GM12878 (cell line): Measurements from ENCODE around the gene FKBP2. TPM values are rescaled to one million over a fixed set of nuclear protein-coding genes. Genes with fewer than 3 reads are reported as not detected.

ENCODE experiments used
- ATF3 ChIP-seq: IDR thresholded peaks from 2 replicates; pipeline ENCODE4 v1.6.1; 2011; ENCODE audit warnings: low read depth, mild to moderate bottlenecking, low read length, moderate library complexity, borderline replicate concordance; ENCODE audit errors: extremely low read depth
- BHLHE40 ChIP-seq, 2 experiments: fragments of 450-650 bp in 1 of 2; IDR thresholded peaks; 2 replicates each; pipeline ENCODE4 v1.6.1; 2011 to 2017; ENCODE audit warnings: low read depth in 2 of 2, borderline replicate concordance in 1 of 2, improper control_type of control experiment in 1 of 2, low read length in 1 of 2, mild to moderate bottlenecking in 1 of 2
- BMI1 ChIP-seq: fragments of 450-650 bp; IDR thresholded peaks from 2 replicates; pipeline ENCODE4 v1.6.1; 2016; ENCODE audit warnings: mild to moderate bottlenecking, moderate library complexity, borderline replicate concordance
- EGR1 ChIP-seq, 2 experiments: IDR thresholded peaks; 1 replicate in 1 of 2; 2 replicates in 1 of 2; pipeline ENCODE4 v1.6.1; 2011 to 2012; ENCODE audit warnings: low read depth in 2 of 2, low read length in 2 of 2, borderline replicate concordance in 1 of 2, mild to moderate bottlenecking in 1 of 2, moderate library complexity in 1 of 2
- ESRRA ChIP-seq: IDR thresholded peaks from 2 replicates; pipeline ENCODE4 v1.6.1; 2012; ENCODE audit warnings: mild to moderate bottlenecking, low read length, improper control_type of control experiment
- EZH2 ChIP-seq: IDR thresholded peaks from 2 replicates; pipeline ENCODE4 v1.6.1; 2012; ENCODE audit warnings: low read depth, mild to moderate bottlenecking, control low read depth, inconsistent platforms, low read length, borderline replicate concordance; ENCODE audit not compliant: control insufficient read depth
- FOXM1 ChIP-seq: IDR thresholded peaks from 2 replicates; pipeline ENCODE4 v1.6.1; 2012; ENCODE audit warnings: low read depth, mild to moderate bottlenecking, inconsistent platforms, low read length, moderate library complexity
- HCFC1 ChIP-seq: fragments of 150-350 bp; IDR thresholded peaks from 2 replicates; pipeline ENCODE4 v1.6.1; 2014; ENCODE audit warnings: low read length
- IRF5 ChIP-seq: fragments of 450-650 bp; IDR thresholded peaks from 2 replicates; pipeline ENCODE4 v1.6.1; 2017; ENCODE audit warnings: borderline replicate concordance
- KAT2A ChIP-seq: conservative IDR thresholded peaks from 2 replicates; pipeline ENCODE4 v1.6.1; 2011; ENCODE audit warnings: low read depth, low read length; ENCODE audit not compliant: control insufficient read depth
- KDM1A ChIP-seq: fragments of 200-600 bp; sonication (generic); IDR thresholded peaks from 2 replicates; pipeline ENCODE4 v1.6.1; 2016; ENCODE audit warnings: borderline replicate concordance
- MEF2A ChIP-seq: IDR thresholded peaks from 2 replicates; pipeline ENCODE4 v1.6.1; 2011; ENCODE audit warnings: low read depth, mild to moderate bottlenecking, low read length, moderate library complexity; ENCODE audit not compliant: insufficient read depth
- MTA3 ChIP-seq: IDR thresholded peaks from 2 replicates; pipeline ENCODE4 v1.6.1; 2012; ENCODE audit warnings: low read length, inconsistent platforms, borderline replicate concordance
- MYB ChIP-seq: fragments of 150-350 bp; IDR thresholded peaks from 2 replicates; pipeline ENCODE4 v1.6.1; 2014; ENCODE audit warnings: mild to moderate bottlenecking, low read depth, low read length, borderline replicate concordance
- NFYB ChIP-seq: IDR thresholded peaks from 2 replicates; pipeline ENCODE4 v1.6.1; 2011; ENCODE audit warnings: low read depth, mild to moderate bottlenecking, low read length, improper control_type of control experiment, moderate library complexity; ENCODE audit not compliant: insufficient read depth
- NKRF ChIP-seq: fragments of 450-650 bp; conservative IDR thresholded peaks from 2 replicates; pipeline ENCODE4 v1.6.1; 2017; ENCODE audit warnings: mild to moderate bottlenecking, moderate library complexity
- NR2F1 ChIP-seq: fragments of 450-650 bp; conservative IDR thresholded peaks from 2 replicates; pipeline ENCODE4 v1.6.1; 2017; ENCODE audit warnings: mild to moderate bottlenecking
- RAD51 ChIP-seq: fragments of 450-650 bp; IDR thresholded peaks from 2 replicates; pipeline ENCODE4 v1.6.1; 2016; ENCODE audit warnings: moderate library complexity, mild to moderate bottlenecking, inconsistent platforms
- RELA ChIP-seq: fragments of 450-650 bp; IDR thresholded peaks from 2 replicates; pipeline ENCODE4 v1.8.0; 2014; ENCODE audit warnings: borderline replicate concordance; ENCODE audit not compliant: partially characterized antibody
- SIN3A ChIP-seq: IDR thresholded peaks from 2 replicates; pipeline ENCODE4 v1.6.1; 2012; ENCODE audit warnings: low read depth, low read length, improper control_type of control experiment
- SREBF1 ChIP-seq: IDR thresholded peaks from 2 replicates; pipeline ENCODE4 v1.6.1; 2012; ENCODE audit warnings: mild to moderate bottlenecking, low read length
- ZBED1 ChIP-seq: IDR thresholded peaks from 2 replicates; pipeline ENCODE4 v1.6.1; 2016; ENCODE audit warnings: borderline replicate concordance
- ZNF207 ChIP-seq: fragments of 450-650 bp; IDR thresholded peaks from 2 replicates; pipeline ENCODE4 v1.6.1; 2014; ENCODE audit warnings: antibody characterized with exemption, mild to moderate bottlenecking, borderline replicate concordance
- ZNF274 ChIP-seq: IDR thresholded peaks from one replicate; pipeline ENCODE4 v1.8.0; 2011; ENCODE audit not compliant: insufficient read length, insufficient read depth
- polyA plus RNA-seq, 11 experiments: library from polyadenylated mRNA; depleted of rRNA in 4 of 11; unstranded in 6 of 11; stranded (reverse) in 5 of 11; fragments of >200 nt; fragmentation: Nextera tagmentation in 4 of 11; fragmentation: Illumina TruSeq in 1 of 11; extraction: Ambion mirVana in 4 of 11; extraction: Trizol in 1 of 11; gene quantifications; 1 replicate in 1 of 11; 2 replicates in 10 of 11; pipeline versions ENCODE4 v1.2.1 to v1.2.3, GENCODE V29; 2011 to 2016; ENCODE audit warnings: inconsistent platforms in 2 of 11, missing spikeins in 2 of 11, low read depth in 1 of 11
- total RNA-seq, 4 experiments: library from RNA; depleted of rRNA in 3 of 4; stranded (reverse); fragments of >200 nt in 3 of 4; fragmentation: Illumina TruSeq in 1 of 4; extraction: Trizol in 1 of 4; gene quantifications; 2 replicates each; pipeline versions ENCODE4 v1.2.1 to v1.2.3, GENCODE V29; 2013 to 2021
- TF ChIP-seq, protein P1 (sequence below): fragments of 450-650 bp; IDR thresholded peaks from 2 replicates; pipeline ENCODE4 v1.6.1; 2017; ENCODE audit warnings: low read depth, mild to moderate bottlenecking, moderate library complexity

The FKBP2 gene
- total and polyA plus RNA-seq, 10 of the 15 experiments (the other 5 are each of a cell fraction or from before 2014, with no cell fraction given) = 1.8 to 99.7 (median 39.5) TPM

- TF ChIP-seq NKRF = peak; percentile 93
- no peak for TF ChIP-seq FOXM1
- no peak for TF ChIP-seq KAT2A
- TF ChIP-seq RAD51 = no peak
- no peak for TF ChIP-seq ZNF274
- TF ChIP-seq, protein P1, sequence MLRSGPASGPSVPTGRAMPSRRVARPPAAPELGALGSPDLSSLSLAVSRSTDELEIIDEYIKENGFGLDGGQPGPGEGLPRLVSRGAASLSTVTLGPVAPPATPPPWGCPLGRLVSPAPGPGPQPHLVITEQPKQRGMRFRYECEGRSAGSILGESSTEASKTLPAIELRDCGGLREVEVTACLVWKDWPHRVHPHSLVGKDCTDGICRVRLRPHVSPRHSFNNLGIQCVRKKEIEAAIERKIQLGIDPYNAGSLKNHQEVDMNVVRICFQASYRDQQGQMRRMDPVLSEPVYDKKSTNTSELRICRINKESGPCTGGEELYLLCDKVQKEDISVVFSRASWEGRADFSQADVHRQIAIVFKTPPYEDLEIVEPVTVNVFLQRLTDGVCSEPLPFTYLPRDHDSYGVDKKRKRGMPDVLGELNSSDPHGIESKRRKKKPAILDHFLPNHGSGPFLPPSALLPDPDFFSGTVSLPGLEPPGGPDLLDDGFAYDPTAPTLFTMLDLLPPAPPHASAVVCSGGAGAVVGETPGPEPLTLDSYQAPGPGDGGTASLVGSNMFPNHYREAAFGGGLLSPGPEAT = peak; percentile 92
- peak; percentile 69 to 99 for TF ChIP-seq EGR1 (IDR thresholded peaks at IDR 0.05; ENCODE audit: borderline replicate concordance in 1 of 2, low read depth in 2 of 2, low read length in 2 of 2)
- TF ChIP-seq KDM1A = no peak
- TF ChIP-seq RELA = peak; percentile 74
- TF ChIP-seq ZNF207 = peak; percentile 15; the same call in 1 of the 2 replicates
- TF ChIP-seq IRF5 = no peak
- no peak for TF ChIP-seq ESRRA
- TF ChIP-seq MEF2A = no peak
- no peak for TF ChIP-seq ATF3
- no peak for TF ChIP-seq SREBF1
- TF ChIP-seq SIN3A = no peak
- peak in 1 of 2 experiments; percentile 61; a peak in 2 of 4 replicates for TF ChIP-seq BHLHE40 (IDR thresholded peaks at IDR 0.05; ENCODE audit: borderline replicate concordance in 1 of 2, low read depth in 2 of 2, low read length in 1 of 2)
- TF ChIP-seq BMI1 = no peak
- peak; percentile 61; the same call in 1 of the 2 replicates for TF ChIP-seq HCFC1
- TF ChIP-seq EZH2 = no peak
- no peak for TF ChIP-seq MYB
- TF ChIP-seq NR2F1 = peak; percentile 75
- TF ChIP-seq ZBED1 = no peak
- no peak for TF ChIP-seq MTA3
- TF ChIP-seq NFYB = no peak
These were observed 44.3 kb downstream of the FKBP2 start, which contains the start of gene GPR137 (continued) for GRCh38 chr11:64284962-64285884.
